ENCODE results near the gene MRGPRX4. TPM values are rescaled to one million over a fixed set of nuclear protein-coding genes. Genes with fewer than 3 reads are reported as not detected.
"Not testable (repeated sequence)": the region's sequence is repeated elsewhere in the genome, so short reads cannot be mapped to it uniquely, and the experiment has no call there.

MRGPRX4 gene
- total RNA-seq, 2 donors from 2014 or later, result not detected

DNA sequence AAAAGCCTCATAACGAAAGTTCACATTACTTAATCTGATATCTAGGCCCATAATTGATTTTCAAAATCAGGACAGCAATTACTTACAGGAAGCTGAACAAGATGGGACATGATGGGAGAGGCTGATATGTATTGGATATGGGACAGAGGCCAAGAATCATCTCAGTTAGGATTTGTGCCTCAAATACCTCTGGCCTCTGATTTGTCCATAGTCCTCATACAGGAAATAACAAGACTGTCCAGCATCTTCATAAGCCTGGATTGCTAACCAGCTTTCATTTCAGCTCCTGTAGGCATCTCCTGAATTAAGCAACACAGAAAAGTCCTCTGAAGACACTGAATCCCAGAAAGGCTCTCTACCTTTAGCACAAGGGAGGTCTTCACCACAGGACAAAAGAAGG lies 4.3 kb upstream of the MRGPRX4 start:
- DNase-seq, result no peak
- no peak overlapping the region for H3K4me3 ChIP-seq
- H3K36me3 ChIP-seq (replicated peaks in 1 of 2; ENCODE audit: insufficient read depth in 1 of 2, low read depth in 2 of 2), result no peaks in the 10 kb centered on the region
- H3K27ac ChIP-seq, result no peak overlapping the region
- no peaks in the 10 kb centered on the region for H3K27me3 ChIP-seq
- no peaks in the 10 kb centered on the region for H3K4me1 ChIP-seq
- intact Hi-C loops (cut with DNase I), result no loop called here
- no peak for ATAC-seq
- TF ChIP-seq POLR2A (IDR thresholded peaks at IDR 0.05), result no peak
- TF ChIP-seq, protein P1, sequence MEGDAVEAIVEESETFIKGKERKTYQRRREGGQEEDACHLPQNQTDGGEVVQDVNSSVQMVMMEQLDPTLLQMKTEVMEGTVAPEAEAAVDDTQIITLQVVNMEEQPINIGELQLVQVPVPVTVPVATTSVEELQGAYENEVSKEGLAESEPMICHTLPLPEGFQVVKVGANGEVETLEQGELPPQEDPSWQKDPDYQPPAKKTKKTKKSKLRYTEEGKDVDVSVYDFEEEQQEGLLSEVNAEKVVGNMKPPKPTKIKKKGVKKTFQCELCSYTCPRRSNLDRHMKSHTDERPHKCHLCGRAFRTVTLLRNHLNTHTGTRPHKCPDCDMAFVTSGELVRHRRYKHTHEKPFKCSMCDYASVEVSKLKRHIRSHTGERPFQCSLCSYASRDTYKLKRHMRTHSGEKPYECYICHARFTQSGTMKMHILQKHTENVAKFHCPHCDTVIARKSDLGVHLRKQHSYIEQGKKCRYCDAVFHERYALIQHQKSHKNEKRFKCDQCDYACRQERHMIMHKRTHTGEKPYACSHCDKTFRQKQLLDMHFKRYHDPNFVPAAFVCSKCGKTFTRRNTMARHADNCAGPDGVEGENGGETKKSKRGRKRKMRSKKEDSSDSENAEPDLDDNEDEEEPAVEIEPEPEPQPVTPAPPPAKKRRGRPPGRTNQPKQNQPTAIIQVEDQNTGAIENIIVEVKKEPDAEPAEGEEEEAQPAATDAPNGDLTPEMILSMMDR (IDR thresholded peaks at IDR 0.05), result no peak
- WGBS, 2 donors, result 57 to 59% methylated on average over 1 of the region's 1 CpG
- no peaks in the 10 kb centered on the region for H3K9me3 ChIP-seq

DNA sequence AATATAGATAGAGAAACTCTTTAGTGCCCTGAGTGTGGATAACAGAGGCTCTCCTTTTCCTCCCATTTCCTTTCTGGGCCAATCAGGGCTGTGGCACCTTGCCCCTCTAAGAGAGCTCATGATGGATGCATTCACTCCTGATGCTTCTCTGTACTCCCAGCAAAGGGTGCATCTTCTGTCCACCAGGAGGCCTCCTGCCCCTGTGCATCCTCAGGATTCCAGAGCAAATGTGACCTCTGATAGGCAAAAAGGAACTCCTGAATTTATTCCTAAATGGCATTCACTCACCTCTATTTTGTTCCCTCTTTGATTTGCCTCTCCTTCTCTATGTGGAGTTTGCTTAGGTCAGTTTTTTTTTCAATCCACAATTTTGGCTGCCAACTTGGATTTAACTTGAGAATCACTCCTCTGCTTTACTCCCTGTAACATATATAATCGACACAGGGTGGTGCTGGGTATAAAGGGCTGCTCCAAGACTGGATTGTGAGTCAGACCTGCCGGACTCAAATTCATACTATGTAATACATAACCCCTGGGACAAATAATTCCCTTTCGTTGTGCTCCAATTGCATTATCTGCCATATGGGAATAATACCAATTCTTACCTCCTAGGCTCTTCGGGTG lies 1.1 kb upstream of the MRGPRX4 start:
- Histone ChIP-seq H3K27me3 (no peaks in the 10 kb centered on the region), H3K27ac (no peak overlapping the region), H3K4me3 (no peak overlapping the region), H3K36me3 (replicated peaks in 1 of 2; ENCODE audit: insufficient read depth in 1 of 2, low read depth in 2 of 2) (no peaks in the 10 kb centered on the region), H3K4me1 (no peaks in the 10 kb centered on the region), H3K9me3 (no peaks in the 10 kb centered on the region)
- ATAC-seq (no peak), DNase-seq (no peak)
- TF ChIP-seq POLR2A (IDR thresholded peaks at IDR 0.05), result no peak
- TF ChIP-seq, protein P1 (IDR thresholded peaks at IDR 0.05), result peak in 2 of 7 experiments; percentile 16 to 30
- intact Hi-C loops (cut with DNase I), result no loop called here
- WGBS, 2 donors, result 49 to 56% methylated on average over 4 of the region's 4 CpGs

DNA sequence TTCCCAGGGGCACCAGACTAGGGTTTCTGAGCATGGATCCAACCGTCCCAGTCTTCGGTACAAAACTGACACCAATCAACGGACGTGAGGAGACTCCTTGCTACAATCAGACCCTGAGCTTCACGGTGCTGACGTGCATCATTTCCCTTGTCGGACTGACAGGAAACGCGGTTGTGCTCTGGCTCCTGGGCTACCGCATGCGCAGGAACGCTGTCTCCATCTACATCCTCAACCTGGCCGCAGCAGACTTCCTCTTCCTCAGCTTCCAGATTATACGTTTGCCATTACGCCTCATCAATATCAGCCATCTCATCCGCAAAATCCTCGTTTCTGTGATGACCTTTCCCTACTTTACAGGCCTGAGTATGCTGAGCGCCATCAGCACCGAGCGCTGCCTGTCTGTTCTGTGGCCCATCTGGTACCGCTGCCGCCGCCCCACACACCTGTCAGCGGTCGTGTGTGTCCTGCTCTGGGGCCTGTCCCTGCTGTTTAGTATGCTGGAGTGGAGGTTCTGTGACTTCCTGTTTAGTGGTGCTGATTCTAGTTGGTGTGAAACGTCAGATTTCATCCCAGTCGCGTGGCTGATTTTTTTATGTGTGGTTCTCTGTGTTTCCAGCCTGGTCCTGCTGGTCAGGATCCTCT lies 709 bp downstream of the MRGPRX4 start:
- H3K9me3 ChIP-seq, result no peaks in the 10 kb centered on the region
- no peak for ATAC-seq
- no peak overlapping the region for H3K27ac ChIP-seq
- no peak overlapping the region for H3K4me3 ChIP-seq
- DNase-seq, result no peak
- no peaks in the 10 kb centered on the region for H3K27me3 ChIP-seq
- 76 to 79% methylated on average over 28 of the region's 28 CpGs for WGBS, 2 donors
- H3K36me3 ChIP-seq (replicated peaks in 1 of 2; ENCODE audit: insufficient read depth in 1 of 2, low read depth in 2 of 2), result no peaks in the 10 kb centered on the region
- TF ChIP-seq, protein P1 (IDR thresholded peaks at IDR 0.05), result no peak
- no peak for TF ChIP-seq POLR2A (IDR thresholded peaks at IDR 0.05)
- intact Hi-C loops (cut with DNase I), result no loop called here
- H3K4me1 ChIP-seq, result no peaks in the 10 kb centered on the region

DNA sequence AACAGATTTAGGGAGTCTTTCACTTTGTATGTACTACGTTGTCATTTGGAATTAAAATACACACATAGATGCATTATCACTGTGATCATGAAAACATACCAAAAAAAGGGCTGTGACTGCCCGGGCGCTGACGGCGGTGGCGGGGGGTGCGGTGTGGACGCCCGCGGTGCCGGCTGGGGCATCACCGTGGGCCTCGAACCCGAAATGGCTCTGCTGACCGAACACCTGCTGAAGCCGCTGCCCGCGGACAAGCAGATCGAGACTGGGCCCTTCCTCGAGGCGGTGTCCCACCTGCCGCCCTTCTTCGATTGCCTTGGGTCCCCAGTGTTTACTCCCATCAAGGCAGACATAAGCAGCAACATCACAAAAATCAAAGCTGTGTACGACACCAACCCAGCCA lies 16.2 kb downstream of the MRGPRX4 start:
- ATAC-seq, result no peak
- Histone ChIP-seq H3K27me3 (no peaks in the 10 kb centered on the region), H3K4me3 (no peak overlapping the region), H3K9me3 (no peaks in the 10 kb centered on the region), H3K36me3 (replicated peaks in 1 of 2; ENCODE audit: insufficient read depth in 1 of 2, low read depth in 2 of 2) (no peaks in the 10 kb centered on the region), H3K27ac (no peak overlapping the region), H3K4me1 (no peaks in the 10 kb centered on the region)
- no peak for TF ChIP-seq POLR2A (IDR thresholded peaks at IDR 0.05)
- TF ChIP-seq, protein P1 (IDR thresholded peaks at IDR 0.05), result no peak
- no peak for DNase-seq
- intact Hi-C loops (cut with DNase I), result no loop called here
- 82 to 93% methylated on average over 21 to 24 of the region's 24 CpGs for WGBS, 2 donors

DNA sequence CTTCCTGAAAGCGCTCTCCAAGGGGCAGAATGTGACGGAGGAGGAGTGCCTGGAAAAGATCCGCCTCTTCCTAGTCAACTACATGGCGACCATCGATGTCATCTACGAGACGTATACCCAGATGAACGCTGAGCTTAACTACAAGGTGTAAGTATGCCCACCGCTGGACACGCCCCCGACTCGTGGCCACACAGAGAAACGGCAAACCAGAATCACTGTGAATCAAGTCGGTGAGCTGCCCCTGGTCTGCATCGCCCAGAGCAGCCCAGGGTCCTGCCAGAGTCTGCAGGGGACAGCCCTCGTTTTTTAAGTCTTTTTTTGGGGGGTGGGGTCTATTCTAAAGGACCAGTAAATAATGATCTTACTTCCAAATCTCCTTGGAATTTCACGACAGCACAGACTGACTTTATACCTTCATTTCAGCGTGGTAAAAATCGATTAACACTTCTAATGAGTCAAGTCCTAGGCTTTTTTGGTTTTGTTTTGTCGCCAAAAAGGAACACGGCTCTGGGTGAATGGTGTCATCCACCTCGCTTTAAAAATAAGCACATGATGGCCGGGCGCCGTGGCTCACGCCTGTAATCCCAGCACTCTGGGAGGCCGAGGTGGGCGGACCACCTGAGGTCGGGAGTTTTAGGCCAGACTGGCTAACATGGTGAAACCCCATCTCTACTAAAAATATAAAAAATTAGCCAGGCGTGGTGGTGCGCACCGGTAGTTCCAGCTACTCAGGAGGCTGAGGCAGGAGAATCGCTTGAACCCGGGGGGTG lies 17.0 kb downstream of the MRGPRX4 start:
- H3K27ac ChIP-seq; DNase-seq; H3K4me3 ChIP-seq; intact Hi-C loops (cut with DNase I); H3K27me3 ChIP-seq; H3K9me3 ChIP-seq; H3K36me3 ChIP-seq (replicated peaks in 1 of 2; ENCODE audit: insufficient read depth in 1 of 2, low read depth in 2 of 2); H3K4me1 ChIP-seq; ATAC-seq: not testable (repeated sequence)
- WGBS, 2 donors, result 78 to 84% methylated on average over 34 of the region's 34 CpGs
